Sigmoid colon (tissue), 7 donors: Measurements from ENCODE around the gene RLN1. TPM values are rescaled to one million over a fixed set of nuclear protein-coding genes. Genes with fewer than 3 reads are reported as not detected.
"Not testable (repeated sequence)": the region's sequence is repeated elsewhere in the genome, so short reads cannot be mapped to it uniquely, and the experiment has no call there.

Source experiments
- DNase-seq: peaks from one replicate; pipeline ENCODE4 v3.0.0-alpha.2; 2019
- H3K27ac ChIP-seq, 4 donors: fragments of 200-600 bp; sonication (generic); one replicate each; pipeline ENCODE4 v1.5.1; 2016 to 2019; ENCODE audit warnings: mild to moderate bottlenecking in 1 of 4
- H3K27me3 ChIP-seq, 3 donors: fragments of 200-600 bp; sonication (generic); one replicate each; pipeline ENCODE4 v1.5.1; 2019; ENCODE audit warnings: mild to moderate bottlenecking in 1 of 3
- H3K36me3 ChIP-seq, 4 donors: fragments of 200-600 bp; sonication (generic); one replicate each; pipeline ENCODE4 v1.5.1; 2016 to 2019
- H3K4me1 ChIP-seq, 4 donors: fragments of 200-600 bp; sonication (generic); one replicate each; pipeline ENCODE4 v1.5.1; 2017 to 2019
- H3K4me3 ChIP-seq, 4 donors: fragments of 200-600 bp; sonication (generic); one replicate each; pipeline ENCODE4 v1.5.1; 2017 to 2019; ENCODE audit warnings: mild to moderate bottlenecking in 2 of 4, moderate library complexity in 1 of 4
- H3K9me3 ChIP-seq, 4 donors: fragments of 200-600 bp in 3 of 4; sonication (generic) in 3 of 4; one replicate each; pipeline versions ENCODE4 v1.5.1 to v1.6.1; 2013 to 2019
- EP300 ChIP-seq, 4 donors: sonication (generic); formaldehyde crosslinking; IDR thresholded peaks; one replicate each; pipeline ENCODE4 v1.6.1; 2017; ENCODE audit warnings: antibody characterized with exemption in 4 of 4
- POLR2A ChIP-seq, 2 donors: fragments of 450-650 bp; IDR thresholded peaks; one replicate each; pipeline ENCODE4 v1.6.1; 2016; ENCODE audit warnings: antibody characterized with exemption in 2 of 2, mild to moderate bottlenecking in 2 of 2, moderate library complexity in 2 of 2
- POLR2AphosphoS5 ChIP-seq, 4 donors: sonication (generic); formaldehyde crosslinking; IDR thresholded peaks; one replicate each; pipeline ENCODE4 v1.6.1; 2017; ENCODE audit warnings: antibody characterized with exemption in 4 of 4
- WGBS, 2 donors: extraction: QIAGEN DNeasy Blood & Tissue Kit; methylation state at CpG; one replicate each; pipeline ENCODE4 v1.1.7; 2013; 5-methylcytosine and 5-hydroxymethylcytosine counted together
- intact Hi-C: fragments of 100-400 bp; cut with DNase I; formaldehyde crosslinking; loops from one replicate; pipeline ENCODE4 v1.15.1; 2023
- polyA plus RNA-seq, 3 donors: library from polyadenylated mRNA; stranded (reverse); fragments of 200-250 nt; gene quantifications; one replicate each; pipeline ENCODE4 v1.2.3, GENCODE V29; 2013
- total RNA-seq, 4 donors: library from RNA; depleted of rRNA; stranded (reverse); fragments of >200 nt; gene quantifications; one replicate each; pipeline ENCODE4 v1.1.0, GENCODE V29; 2016
- TF ChIP-seq, protein P1 (sequence below), 4 experiments: fragments of 450-650 bp in 3 of 4; fragments of 200-600 bp in 1 of 4; IDR thresholded peaks; one replicate each; pipeline ENCODE4 v1.5.1; 2016 to 2019; ENCODE audit warnings: antibody characterized with exemption in 4 of 4, mild to moderate bottlenecking in 3 of 4, moderate library complexity in 2 of 4
- donor health status: healthy with polysubstance abuse.
- donor health status: Bipolar disorder and iron deficiency.
- donor health status: healthy.

The RLN1 gene, protein sequence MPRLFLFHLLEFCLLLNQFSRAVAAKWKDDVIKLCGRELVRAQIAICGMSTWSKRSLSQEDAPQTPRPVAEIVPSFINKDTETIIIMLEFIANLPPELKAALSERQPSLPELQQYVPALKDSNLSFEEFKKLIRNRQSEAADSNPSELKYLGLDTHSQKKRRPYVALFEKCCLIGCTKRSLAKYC
- total RNA-seq, result not detected
- polyA plus RNA-seq, result under 1 TPM in 1 of 3 donors, not detected in 2; 0.51 TPM

DNA sequence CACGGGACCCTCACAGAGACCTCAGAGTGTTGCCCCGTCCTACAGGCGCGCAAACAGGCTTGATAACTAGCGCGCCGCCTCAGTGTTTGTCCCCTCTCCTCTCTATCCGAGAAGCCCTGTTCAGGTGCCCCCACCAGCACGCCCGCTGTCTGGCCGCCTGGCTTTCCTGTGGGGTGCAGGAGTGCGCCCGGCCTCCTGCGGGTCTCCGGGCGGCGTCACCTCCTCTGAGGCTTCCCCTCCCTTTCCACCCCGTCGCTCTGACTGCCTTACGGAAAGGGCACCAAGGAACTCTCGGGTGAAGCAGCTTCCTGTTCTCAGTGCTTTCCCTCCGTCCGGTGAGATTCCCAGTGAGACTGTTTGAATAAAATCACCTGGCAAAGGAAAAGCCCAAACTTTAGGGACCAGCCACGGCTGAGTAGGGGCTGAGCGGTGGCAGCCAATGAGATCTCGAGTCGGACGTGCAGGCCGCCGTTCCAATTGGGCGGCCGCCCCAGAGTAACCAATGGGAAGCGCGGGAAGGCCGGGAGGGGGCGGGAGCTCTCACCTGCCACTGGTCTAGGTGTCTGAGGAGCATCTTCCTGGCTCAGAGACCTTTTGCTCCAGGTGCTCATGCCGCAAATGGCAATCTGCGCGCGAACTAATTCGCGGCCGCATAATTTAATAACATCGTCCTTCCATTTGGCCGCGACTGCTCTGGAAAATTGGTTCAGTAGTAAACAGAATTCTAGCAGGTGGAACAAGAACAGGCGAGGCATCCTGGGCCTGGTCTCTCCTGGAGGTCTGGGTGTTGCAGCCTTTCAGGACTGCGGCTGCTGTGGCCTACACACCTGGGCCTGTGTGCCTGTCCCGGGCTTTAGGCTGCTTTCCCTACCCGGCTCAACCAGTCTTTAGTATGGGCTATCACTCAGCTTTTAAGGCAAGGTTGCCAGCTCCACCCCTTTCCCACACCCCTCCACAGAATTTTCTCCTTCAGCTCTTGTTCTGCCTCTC lies at the start of gene RLN1:
RLN1 (minus strand) TSS at position 885 of the 990 bp plus-strand sequence; CDS start at position 755, 130 bp downstream.
- intact Hi-C loops, result not testable (repeated sequence)

DNA sequence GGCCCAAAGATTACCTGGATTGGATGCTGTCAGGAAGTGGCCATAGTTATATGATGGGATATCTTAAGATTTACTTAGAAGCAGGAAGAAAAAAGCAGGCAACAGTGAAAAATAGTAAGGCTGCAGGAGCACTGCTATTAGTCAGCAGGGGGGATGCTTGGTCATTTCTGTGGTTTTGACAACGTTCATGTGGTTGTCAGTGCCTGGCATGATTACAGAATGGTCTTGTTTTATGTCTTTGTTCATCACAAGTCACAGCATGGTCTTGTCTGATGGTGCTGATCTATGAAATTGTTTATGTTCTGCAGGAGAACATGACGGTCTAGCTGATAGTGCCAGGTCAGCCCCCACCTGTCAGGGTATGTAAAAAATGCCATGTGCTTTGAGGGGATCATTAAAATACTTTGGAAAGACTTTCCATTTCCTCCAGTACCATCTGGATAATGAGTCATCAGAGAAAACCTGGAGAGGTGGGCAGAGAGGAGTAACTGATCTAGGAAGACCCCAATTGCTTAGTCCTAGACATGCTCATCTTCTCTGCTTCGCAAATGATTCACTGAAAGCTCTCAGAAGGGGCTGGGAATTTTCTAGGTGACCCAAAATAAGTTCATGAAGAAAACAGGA lies 49.5 kb upstream of the RLN1 start:
- Histone ChIP-seq H3K9me3 (no peaks in the 10 kb centered on the region), H3K4me1 (no peaks in the 10 kb centered on the region), H3K27me3 (no peaks in the 10 kb centered on the region), H3K4me3 (no peak overlapping the region), H3K27ac (no peak overlapping the region), H3K36me3 (no peaks in the 10 kb centered on the region)
- intact Hi-C loops, result no loop called here
- no peak for DNase-seq
- 63 to 68% methylated on average over 3 of the region's 3 CpGs for WGBS, 2 donors
- TF ChIP-seq, protein P1, sequence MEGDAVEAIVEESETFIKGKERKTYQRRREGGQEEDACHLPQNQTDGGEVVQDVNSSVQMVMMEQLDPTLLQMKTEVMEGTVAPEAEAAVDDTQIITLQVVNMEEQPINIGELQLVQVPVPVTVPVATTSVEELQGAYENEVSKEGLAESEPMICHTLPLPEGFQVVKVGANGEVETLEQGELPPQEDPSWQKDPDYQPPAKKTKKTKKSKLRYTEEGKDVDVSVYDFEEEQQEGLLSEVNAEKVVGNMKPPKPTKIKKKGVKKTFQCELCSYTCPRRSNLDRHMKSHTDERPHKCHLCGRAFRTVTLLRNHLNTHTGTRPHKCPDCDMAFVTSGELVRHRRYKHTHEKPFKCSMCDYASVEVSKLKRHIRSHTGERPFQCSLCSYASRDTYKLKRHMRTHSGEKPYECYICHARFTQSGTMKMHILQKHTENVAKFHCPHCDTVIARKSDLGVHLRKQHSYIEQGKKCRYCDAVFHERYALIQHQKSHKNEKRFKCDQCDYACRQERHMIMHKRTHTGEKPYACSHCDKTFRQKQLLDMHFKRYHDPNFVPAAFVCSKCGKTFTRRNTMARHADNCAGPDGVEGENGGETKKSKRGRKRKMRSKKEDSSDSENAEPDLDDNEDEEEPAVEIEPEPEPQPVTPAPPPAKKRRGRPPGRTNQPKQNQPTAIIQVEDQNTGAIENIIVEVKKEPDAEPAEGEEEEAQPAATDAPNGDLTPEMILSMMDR (IDR thresholded peaks at IDR 0.05), result no peak
- TF ChIP-seq EP300 (IDR thresholded peaks at IDR 0.05) (no peak), POLR2A (IDR thresholded peaks at IDR 0.05) (no peak), POLR2AphosphoS5 (IDR thresholded peaks at IDR 0.05) (no peak)

More for the DNA sequence above, at the start of gene RLN1:
- not testable (repeated sequence) for DNase-seq, H3K9me3 ChIP-seq, H3K27ac ChIP-seq, H3K27me3 ChIP-seq, H3K4me3 ChIP-seq, H3K4me1 ChIP-seq, H3K36me3 ChIP-seq
- WGBS, 2 donors, result 12 to 18% methylated on average over 14 of the region's 50 CpGs

DNA sequence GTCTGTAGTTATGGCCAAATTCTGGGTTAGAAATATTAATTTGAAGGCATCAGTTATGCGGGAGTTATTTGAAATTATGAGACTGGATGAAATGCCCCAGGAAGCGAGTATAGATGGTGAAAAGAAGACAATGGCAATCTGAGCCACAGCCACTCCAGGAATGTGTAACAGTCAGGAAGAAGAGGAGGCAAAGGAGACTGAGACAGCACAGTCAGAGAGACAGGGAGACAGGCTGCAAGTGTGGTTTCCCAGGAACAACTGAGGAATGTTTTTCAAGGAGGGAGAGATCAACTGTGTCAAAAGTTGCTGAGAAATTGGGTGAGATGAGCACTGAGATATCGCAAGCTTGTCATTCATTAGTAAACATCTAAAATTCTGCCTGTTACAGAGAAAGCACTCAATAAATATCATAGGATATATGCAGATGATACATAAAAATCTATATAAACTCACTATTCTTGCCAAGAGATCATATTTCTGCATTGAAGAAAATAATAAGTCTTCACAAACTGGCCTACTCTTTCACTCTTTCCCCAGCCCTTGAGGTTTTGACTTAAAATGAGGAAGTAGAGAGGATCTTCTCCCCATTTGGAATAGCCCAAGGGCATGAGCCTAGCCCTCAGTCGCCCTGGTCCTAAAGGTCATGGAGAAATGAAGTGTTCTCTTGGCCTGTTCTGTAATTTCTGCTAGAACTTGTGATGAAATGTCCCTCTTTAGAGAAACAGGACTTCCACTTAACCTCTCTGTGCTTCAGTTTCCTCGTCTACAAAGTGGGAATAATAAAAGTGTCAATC lies 48.5 kb upstream of the RLN1 start:
- H3K9me3 ChIP-seq, result no peaks in the 10 kb centered on the region
- DNase-seq, result no peak
- intact Hi-C loops, result no loop called here

DNA sequence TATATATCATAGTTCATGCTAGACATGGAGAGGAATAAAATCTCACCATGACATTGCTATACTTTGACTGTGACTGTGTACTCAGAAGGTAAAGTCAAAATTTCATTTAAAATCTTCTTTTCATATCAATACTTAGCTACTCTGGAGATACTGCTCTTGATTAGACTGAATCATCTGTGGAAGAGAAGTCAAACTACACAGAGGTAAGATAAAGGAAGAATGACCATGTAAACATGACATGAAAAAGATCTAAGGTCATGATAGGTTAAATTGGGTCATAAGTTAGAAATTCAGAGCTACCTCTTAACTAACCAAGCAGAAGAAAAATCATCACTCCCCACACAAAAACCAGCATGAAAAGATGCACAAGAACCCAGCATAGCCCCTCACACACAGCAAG lies 44.8 kb upstream of the RLN1 start:
- Histone ChIP-seq H3K9me3 (no peaks in the 10 kb centered on the region), H3K36me3 (no peaks in the 10 kb centered on the region), H3K4me1 (no peaks in the 10 kb centered on the region), H3K27me3 (no peaks in the 10 kb centered on the region), H3K4me3 (no peak overlapping the region), H3K27ac (no peak overlapping the region)
- no peak for DNase-seq
- intact Hi-C loops, result no loop called here
- TF ChIP-seq POLR2A (IDR thresholded peaks at IDR 0.05), result no peak
- TF ChIP-seq EP300 (IDR thresholded peaks at IDR 0.05), result no peak
- TF ChIP-seq, protein P1 (IDR thresholded peaks at IDR 0.05), result no peak
- TF ChIP-seq POLR2AphosphoS5 (IDR thresholded peaks at IDR 0.05), result no peak

More for the DNA sequence above, 48.5 kb upstream of the RLN1 start:
- no peaks in the 10 kb centered on the region for H3K4me1 ChIP-seq
- no peak overlapping the region for H3K4me3 ChIP-seq
- no peak for TF ChIP-seq POLR2AphosphoS5 (IDR thresholded peaks at IDR 0.05)
- TF ChIP-seq, protein P1 (IDR thresholded peaks at IDR 0.05), result no peak
- no peak for TF ChIP-seq EP300 (IDR thresholded peaks at IDR 0.05)
- no peak for TF ChIP-seq POLR2A (IDR thresholded peaks at IDR 0.05)
- WGBS, 2 donors, result 81 to 90% methylated on average over 5 of the region's 5 CpGs
- H3K36me3 ChIP-seq, result no peaks in the 10 kb centered on the region
- H3K27ac ChIP-seq, result no peak overlapping the region
- H3K27me3 ChIP-seq, result no peaks in the 10 kb centered on the region
